DND-41 (cell line): ENCODE data around the gene CRTC3.
"Not testable (repeated sequence)": the region's sequence is repeated elsewhere in the genome, so short reads cannot be mapped to it uniquely, and the experiment has no call there.

Experiments
- EZH2 ChIP-seq: IDR thresholded peaks from 3 replicates; pipeline ENCODE4 v1.6.1; 2012; ENCODE audit warnings: borderline replicate concordance, low read depth, mild to moderate bottlenecking, moderate library complexity, low read length, inconsistent platforms; ENCODE audit not compliant: severe bottlenecking
- TF ChIP-seq, protein P1 (sequence below): IDR thresholded peaks from 2 replicates; pipeline ENCODE4 v1.5.1; 2012; ENCODE audit warnings: borderline replicate concordance, low read length, moderate library complexity, mild to moderate bottlenecking; ENCODE audit not compliant: poor library complexity, severe bottlenecking; ENCODE audit errors: extremely low read depth

DNA sequence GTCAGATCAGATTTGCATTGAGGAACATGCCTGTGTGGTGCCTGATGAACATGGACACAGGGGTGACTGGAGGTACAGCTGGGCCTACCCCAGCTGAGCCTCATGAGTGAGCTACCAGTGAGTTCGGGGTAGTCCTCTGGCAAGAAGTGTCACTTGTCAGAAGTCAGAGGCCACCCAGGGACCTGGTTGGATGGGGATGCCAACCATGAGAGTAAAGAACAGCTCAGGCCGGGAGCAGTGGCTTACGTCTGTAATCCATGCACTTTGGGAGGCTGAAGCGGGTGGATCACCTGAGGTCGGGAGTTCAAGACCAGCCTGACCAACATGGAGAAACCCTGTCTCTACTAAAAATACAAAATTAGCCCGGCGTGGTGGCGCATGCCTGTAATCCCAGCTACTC lies 140.9 kb downstream of the CRTC3 start:
- TF ChIP-seq, protein P1, sequence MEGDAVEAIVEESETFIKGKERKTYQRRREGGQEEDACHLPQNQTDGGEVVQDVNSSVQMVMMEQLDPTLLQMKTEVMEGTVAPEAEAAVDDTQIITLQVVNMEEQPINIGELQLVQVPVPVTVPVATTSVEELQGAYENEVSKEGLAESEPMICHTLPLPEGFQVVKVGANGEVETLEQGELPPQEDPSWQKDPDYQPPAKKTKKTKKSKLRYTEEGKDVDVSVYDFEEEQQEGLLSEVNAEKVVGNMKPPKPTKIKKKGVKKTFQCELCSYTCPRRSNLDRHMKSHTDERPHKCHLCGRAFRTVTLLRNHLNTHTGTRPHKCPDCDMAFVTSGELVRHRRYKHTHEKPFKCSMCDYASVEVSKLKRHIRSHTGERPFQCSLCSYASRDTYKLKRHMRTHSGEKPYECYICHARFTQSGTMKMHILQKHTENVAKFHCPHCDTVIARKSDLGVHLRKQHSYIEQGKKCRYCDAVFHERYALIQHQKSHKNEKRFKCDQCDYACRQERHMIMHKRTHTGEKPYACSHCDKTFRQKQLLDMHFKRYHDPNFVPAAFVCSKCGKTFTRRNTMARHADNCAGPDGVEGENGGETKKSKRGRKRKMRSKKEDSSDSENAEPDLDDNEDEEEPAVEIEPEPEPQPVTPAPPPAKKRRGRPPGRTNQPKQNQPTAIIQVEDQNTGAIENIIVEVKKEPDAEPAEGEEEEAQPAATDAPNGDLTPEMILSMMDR, result not testable (repeated sequence)
- TF ChIP-seq EZH2, result not testable (repeated sequence)
